HG02885 (cell line): ENCODE data around the gene SLC2A5.
"Not testable (repeated sequence)": the region's sequence is repeated elsewhere in the genome, so short reads cannot be mapped to it uniquely, and the experiment has no call there.

ENCODE experiments used
- ATAC-seq: cut with Tn5 transposase; IDR thresholded peaks from one replicate; pipeline ENCODE4 v1.9.1; 2021; ENCODE audit warnings: mild to moderate bottlenecking; ENCODE audit not compliant: unreplicated experiment, poor library complexity

SLC2A5 gene

DNA sequence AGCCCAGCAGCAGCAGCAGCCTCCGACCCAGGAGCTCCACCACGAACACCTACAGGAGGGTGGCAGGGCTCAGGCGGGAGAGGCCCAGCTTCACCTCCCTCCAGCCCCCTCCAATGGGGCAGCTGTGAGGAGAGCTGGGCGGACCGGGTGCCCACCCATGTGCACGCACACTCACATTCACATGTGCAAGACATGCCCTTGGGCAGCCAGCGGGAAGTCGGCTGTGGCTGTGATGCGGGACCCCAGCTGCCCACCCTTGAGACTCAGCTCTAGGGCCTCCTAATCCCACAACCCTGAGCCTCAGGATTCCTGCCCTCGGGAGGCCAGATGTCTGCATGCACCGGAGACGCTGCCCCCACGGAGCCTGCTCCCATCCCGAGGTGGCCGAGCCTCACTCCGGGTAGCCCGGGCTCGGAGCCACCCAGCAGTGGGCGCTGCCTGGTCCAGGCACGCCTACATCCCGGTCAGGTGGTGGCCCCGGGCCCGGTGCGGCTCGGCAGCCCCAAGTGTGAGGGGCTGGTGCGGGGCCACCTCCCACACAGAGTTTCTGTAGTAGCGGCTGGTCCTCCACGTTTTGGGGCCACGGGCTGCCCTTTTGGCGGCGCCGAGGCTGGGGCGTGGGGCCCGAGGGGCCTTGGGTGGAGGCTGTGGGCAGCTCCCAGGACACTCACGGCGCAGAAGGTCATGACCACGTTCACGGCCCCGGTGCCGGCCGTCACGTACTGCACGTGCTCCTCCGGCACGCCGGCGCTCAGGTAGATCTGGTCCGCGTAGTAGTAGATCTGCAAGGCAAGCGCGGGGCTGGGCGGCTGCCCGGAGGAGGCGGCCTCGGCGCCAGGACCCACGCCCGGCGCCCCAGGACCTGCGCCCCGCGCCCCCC is 30.3 kb downstream of the SLC2A5 start:
- no peak for ATAC-seq

DNA sequence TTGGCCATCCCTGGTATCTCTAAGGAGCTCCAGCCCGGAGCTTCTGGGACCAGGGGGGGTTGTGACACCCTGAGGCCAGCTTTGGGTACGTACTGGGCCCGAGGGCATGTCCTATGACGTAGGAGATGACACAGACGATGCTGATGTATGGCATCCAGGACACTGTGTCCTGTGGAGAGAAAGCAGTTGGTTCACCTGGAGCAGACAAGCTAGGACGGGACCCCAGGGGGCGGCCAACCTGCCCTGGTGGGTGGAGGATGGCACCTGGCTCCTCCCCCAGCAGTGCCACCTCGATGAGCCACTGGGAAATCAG is 31.1 kb downstream of the SLC2A5 start:
- no peak for ATAC-seq

DNA sequence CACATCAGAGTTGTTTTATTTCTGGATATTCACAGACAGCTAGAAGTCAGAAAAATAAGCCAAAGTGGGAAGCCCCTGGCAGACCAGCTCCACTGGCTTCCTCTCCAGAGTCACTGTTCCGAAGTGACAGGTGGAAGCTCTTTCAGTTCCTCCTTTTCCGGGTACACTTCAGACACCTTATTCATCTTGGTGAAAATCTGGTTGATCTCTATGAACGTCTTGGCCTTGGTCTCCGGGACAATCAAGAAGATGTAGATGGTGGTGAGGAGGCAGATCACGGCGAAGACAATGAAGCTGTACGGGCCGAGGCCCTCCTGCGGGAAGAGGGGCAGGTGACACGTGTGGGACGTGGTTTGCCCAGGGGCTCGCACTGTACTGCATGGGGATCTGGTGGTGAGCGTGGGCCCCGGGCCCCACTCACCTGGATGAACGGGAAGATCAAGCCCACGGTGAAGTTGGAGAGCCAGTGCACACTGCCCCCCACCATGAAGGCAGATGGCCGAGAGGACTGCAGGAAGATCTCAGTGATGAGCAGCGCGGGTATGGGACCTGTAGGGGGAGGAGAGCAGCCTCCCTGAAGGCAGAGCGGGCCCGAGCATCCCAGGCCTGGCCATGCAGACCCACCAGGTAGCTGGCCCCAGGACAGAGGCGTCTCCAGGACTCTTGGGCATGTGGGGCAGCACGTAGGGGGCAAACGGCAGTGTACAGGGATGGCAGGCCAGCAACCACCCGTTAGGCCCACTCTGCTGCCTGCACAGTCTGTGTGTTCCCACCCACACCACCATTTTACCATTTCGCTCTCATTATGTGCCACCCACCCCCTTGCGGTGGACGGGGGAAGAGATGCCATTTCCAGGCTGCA is 31.7 kb downstream of the SLC2A5 start:
- no peak for ATAC-seq

DNA sequence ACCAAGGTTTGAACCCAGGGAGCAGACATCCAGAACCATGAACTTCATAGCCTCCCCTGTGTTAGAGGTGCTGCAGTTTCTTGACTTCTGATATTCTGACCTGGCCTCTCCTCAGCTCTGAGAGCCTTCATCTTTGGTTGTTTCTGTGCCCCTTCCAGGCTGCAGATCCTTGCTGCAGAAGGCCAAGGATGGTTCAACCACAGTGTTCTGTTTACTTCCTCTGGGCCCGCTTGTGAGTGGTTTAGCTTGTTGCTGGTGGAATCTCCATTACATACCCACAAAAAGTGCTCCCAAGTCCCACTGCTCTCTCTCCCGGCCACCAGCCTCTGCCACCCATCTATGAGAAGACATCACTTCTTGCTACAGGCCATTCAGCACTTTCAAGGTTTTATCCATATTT is 34.2 kb downstream of the SLC2A5 start:
- no peak for ATAC-seq

DNA sequence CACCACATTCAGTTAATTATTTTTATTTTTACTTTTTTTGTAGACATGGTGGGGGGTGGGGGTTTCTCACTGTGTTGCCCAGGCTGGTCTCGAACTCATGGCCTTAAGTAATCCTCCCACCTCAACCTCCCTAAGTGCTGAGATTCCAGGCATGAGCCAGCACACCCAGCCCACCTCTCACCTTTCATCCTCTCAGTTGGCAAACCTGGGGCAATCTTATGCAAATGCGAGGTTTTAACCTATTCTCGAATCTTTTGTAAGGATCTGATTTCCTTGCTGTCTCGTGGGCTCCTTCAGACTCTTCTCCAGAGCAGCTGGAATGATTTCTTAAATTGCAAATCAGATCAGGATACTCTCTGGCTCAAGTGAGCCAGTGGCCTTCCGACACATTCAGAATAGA is 36.1 kb downstream of the SLC2A5 start:
- ATAC-seq, result no peak

GRCh38 chr1:9031484-9032259 is 37.8 kb downstream of the SLC2A5 start:
- no peak for ATAC-seq

DNA sequence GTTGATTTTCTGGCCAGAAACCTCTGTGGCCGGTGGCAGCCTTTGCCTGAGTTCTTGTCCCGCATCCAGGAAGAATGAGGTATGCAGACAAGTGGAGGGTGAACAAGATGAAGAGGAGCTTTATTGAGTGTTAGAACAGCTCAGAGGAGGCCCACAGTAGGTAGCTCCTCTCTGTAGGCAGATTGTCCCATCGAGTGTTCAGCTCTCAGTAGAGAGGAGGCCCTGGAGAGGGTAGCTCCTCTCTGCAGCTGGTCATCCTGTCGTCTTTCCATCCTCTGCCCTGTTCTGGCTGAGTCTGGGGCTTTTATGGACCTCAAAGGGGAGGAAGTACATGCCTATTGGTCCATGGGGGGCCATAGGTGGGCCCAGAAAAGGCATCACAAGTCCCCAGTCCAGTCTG is 38.4 kb downstream of the SLC2A5 start:
- ATAC-seq, result not testable (repeated sequence)

DNA sequence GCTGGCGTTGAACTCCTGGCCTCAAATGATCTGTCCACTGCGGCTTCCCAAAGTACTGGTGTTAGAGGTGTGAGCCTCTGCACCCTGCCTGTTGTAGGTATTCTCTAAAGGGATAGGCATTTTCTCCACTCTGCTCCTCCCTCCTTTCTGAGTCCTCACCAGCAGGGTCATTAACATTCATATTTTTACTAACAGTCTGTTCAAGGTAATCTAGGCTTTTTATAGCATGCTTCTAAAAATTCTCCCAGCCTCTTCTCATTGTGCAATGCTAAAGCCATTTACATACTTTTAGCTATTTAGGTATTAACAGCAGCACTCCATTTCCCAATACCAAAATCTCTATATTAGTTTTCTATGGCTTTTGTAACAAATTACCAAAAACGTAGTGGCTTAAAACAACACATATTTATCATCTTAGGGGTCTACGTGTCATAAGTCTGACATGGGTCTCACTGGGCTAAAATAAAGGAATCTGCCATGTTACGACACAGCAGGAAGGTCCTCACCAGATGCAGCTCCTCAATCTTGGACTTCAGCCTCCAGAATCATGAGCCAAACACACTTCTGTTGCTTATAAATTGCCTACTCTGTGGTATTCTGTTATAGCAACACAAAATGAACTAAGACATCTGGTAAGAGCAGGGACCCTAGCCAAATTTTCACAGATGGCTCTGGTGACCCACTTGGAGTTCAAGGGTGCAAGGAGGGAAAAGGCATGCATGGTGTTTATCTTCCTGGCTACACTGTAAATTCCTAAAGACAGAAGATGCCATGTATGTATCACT is 40.3 kb downstream of the SLC2A5 start:
- ATAC-seq, result no peak

DNA sequence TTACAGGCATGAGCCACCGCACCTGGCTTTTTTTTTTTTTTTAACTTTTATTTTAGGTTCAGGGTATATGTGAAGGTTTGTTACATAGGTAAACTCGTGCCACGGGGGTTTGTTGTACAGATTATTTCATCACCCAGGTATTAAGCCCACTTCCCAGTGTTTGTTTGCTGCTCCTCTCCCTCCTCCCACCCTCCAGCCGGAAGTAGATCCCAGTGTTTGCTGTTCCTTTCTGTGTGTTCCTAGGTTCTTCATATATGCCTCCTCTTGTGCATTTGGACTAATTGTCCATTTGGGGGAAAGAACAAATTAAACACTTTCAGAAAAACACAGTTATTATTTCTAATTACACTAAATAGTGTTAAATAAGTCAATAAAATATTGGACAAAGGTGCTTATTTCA is 42.1 kb downstream of the SLC2A5 start:
- no peak for ATAC-seq

GRCh38 chr1:9025449-9025848 is 44.0 kb downstream of the SLC2A5 start:
- ATAC-seq, result no peak

DNA sequence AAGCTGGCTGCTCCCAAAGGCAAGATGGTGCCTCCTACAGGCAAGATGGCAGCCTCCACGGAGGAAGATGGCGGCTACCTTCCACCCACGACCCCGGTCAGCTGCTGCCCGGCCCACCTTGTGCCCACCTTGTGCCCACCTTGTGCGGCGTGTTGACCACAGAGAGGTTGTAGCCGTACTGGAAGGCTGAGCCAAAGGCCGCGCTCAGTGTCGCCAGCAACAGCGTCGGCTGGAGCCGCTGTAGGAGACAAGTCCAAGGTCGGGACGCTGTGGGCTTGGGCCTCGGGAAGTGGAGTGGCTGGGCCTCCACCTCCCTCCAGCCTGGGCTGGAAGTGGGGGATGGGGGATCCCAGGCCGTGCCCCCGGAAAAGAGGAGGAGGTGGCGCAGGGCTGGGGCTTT is 44.6 kb downstream of the SLC2A5 start:
- ATAC-seq, result no peak

DNA sequence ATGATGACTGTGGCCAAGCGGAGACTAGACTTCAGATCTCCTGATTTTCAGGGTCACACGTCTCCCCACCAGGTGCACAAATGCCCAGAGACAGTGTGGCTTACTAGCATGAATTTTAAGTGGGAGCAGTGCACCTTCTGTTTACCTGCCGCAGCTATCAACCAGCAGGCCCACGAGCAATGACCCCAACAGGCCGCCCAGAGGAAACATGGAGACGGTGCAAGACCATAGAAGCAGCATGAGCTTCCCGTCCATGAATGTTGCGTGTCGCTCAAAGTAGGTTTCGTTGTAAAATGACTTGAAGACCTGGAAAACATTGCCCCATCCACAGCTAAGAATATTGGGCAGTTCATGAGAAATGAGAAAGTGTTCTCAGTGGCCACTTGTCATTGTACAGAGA is 46.7 kb downstream of the SLC2A5 start:
- no peak for ATAC-seq

GRCh38 chr1:9022026-9022738 is 47.3 kb downstream of the SLC2A5 start:
- not testable (repeated sequence) for ATAC-seq

DNA sequence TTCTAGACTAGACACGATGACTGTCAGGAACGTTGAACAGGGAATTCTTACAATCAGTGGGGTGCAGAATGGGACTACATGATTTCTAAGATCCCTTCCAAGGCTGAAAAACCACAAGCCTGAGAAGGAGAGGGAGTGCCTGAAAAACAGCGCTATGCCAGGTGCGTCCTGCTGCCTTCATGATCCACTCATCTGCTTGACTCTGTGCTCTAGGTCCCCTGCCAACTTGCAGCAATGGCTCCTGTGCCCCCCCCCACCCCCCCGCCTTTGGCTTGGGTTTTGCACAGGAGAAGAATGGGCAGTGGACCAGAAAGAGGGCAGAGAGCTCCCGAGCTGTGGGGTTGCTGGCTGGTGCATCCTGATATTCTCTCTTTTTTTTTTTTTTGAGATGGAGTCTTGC is 49.1 kb downstream of the SLC2A5 start:
- no peak for ATAC-seq

DNA sequence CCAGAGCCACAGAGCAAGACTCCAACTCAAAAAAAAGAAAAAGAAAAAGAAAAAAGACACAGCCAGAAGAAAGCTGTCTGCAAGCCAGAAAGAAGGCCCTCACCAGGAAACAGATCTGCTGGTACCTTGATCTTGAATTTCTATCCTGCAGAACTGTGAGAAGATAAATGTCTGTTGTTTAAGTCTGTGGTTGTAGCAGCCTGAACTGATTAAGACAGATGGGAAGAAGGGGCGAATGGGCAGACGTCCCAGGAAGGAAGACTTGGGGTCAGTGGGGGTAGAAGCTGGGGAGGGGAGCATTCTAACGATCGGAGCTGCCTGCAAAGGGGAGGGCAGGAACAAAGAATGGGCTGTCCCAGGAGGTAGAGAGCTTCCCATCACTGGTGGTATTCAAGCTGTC is 49.5 kb downstream of the SLC2A5 start:
- no peak for ATAC-seq

DNA sequence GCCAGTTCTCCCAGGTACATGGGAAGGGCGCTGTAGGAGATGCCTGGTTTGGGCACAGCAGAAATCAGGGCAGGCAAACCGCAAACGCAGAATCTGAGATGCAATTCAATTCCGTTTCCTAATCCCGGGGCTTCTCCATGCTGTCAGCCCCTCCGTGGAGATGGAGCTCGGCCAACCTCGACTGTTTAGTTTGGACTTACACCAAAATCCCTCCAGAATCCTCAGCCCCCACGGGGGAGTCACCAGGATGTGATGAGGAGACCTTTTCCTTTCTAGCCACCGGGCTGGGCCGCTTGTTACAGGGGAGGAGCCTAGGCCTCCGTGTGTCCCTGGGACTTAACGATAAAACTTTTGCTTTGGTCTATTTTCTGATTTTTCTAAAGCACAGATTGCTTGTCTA is 51.1 kb downstream of the SLC2A5 start:
- ATAC-seq, result no peak

GRCh38 chr1:9016455-9016854 is 53.0 kb downstream of the SLC2A5 start:
- ATAC-seq, result no peak

DNA sequence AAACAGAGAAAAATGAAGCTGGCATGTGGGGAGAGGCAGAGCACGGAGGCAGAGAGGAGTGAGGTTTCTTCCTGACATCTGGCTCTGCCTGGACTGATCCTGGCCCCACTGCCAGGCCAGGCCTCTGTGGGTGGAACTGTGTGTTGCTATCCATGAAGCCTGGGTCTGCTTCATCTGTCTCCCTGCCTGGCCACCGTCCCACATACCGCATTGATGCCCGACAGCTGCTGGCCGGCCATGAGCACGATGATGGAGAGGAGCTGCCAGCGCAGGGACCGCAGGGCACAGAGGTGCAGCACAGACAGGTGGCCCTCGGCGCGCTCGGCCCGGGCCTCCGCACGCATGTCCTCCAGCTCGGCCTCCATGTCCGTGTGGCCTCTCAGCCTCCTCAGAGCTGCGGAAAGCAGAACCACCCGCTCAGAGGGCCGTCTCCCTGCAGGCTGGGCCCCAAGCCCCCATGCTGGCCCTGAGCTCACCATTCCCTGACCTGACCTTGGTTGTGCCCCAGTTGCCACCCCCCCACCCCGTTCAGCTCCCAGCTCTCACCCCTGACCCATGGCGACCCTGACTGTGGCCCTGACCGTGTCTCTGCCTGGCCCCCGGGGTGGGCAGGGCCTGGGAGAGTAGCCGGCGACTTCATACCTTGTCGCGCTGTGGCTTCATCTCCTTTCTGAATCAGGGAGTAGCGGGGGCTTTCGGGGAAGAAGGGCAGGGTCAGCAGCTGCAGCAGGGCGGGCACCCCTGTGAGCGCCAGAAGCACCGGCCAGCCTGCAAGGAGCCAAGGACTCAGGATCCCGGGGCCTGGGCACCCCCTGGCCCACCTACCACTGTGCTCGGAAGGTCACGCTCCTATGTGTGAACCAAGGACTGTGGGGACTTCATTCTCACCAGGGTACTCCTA is 54.7 kb downstream of the SLC2A5 start:
- no peak for ATAC-seq

DNA sequence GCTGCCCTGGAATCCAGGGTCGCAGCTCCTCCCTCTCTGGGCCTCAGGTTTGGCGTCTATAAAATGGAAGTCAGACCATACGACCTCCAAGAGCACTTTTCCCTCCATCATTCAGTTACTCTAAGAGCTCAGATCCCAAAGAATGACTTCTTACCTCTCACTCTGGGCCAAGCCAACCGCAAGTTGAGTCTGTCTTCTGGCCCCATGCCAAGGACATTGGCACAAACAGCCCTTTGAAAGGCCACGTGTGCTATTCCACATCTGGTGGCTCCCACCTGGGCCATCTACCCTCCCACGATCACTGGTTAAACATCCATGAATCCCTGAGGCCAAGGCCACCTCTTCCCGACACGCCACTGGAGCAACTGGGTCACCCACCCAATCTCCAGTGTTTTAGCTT is 55.6 kb downstream of the SLC2A5 start:
- no peak for ATAC-seq
